ENCODE measurements around the gene TXNDC15.

The TXNDC15 gene

GRCh38 chr5:134911285-134912206, 37.4 kb downstream of the TXNDC15 start:
- in situ Hi-C loops (cut with MboI; ENCODE audit: low sequenced_read_pairs, unreplicated experiment), result no loop called here
- DNase-seq (ENCODE audit: low spot score), result no peak
- TF ChIP-seq CTCF (IDR thresholded peaks at IDR 0.05; ENCODE audit: borderline replicate concordance, control extremely low read depth, extremely low read depth, insufficient read depth, missing control alignments), result no peak

GRCh38 chr5:134913254-134913653, 39.1 kb downstream of the TXNDC15 start:
- in situ Hi-C loops (cut with MboI; ENCODE audit: low sequenced_read_pairs, unreplicated experiment), result no loop called here
- no peak for DNase-seq (ENCODE audit: low spot score)
- TF ChIP-seq CTCF (IDR thresholded peaks at IDR 0.05; ENCODE audit: borderline replicate concordance, control extremely low read depth, extremely low read depth, insufficient read depth, missing control alignments), result no peak

GRCh38 chr5:134913795-134914194, 39.6 kb downstream of the TXNDC15 start:
- in situ Hi-C loops (cut with MboI; ENCODE audit: low sequenced_read_pairs, unreplicated experiment), result no loop called here
- no peak for DNase-seq (ENCODE audit: low spot score)
- no peak for TF ChIP-seq CTCF (IDR thresholded peaks at IDR 0.05; ENCODE audit: borderline replicate concordance, control extremely low read depth, extremely low read depth, insufficient read depth, missing control alignments)

- no peak for TF ChIP-seq CTCF (IDR thresholded peaks at IDR 0.05; ENCODE audit: borderline replicate concordance, control extremely low read depth, extremely low read depth, insufficient read depth, missing control alignments)
- in situ Hi-C loops (cut with MboI; ENCODE audit: low sequenced_read_pairs, unreplicated experiment), result no loop called here
- DNase-seq (ENCODE audit: low spot score), result no peak
Measured at GRCh38 chr5:134917070-134917815, 43.1 kb downstream of the TXNDC15 start.

GRCh38 chr5:134918861-134919260, 44.7 kb downstream of the TXNDC15 start:
- DNase-seq (ENCODE audit: low spot score), result no peak
- in situ Hi-C loops (cut with MboI; ENCODE audit: low sequenced_read_pairs, unreplicated experiment), result no loop called here
- TF ChIP-seq CTCF (IDR thresholded peaks at IDR 0.05; ENCODE audit: borderline replicate concordance, control extremely low read depth, extremely low read depth, insufficient read depth, missing control alignments), result no peak

- TF ChIP-seq CTCF (IDR thresholded peaks at IDR 0.05; ENCODE audit: borderline replicate concordance, control extremely low read depth, extremely low read depth, insufficient read depth, missing control alignments), result no peak
- in situ Hi-C loops (cut with MboI; ENCODE audit: low sequenced_read_pairs, unreplicated experiment), result no loop called here
Measured at GRCh38 chr5:134920848-134921575, 46.8 kb downstream of the TXNDC15 start.

More at GRCh38 chr5:134920848-134921575, 46.8 kb downstream of the TXNDC15 start:
- DNase-seq (ENCODE audit: low spot score), result no peak

Data from GM13976 (cell line).